Gastroesophageal sphincter (tissue), 3 donors: Measurements from ENCODE around the gene SP2.

Source experiments
- CTCF ChIP-seq, 4 experiments: fragments of 200-600 bp in 2 of 4; fragments of 450-650 bp in 2 of 4; sonication (generic) in 1 of 4; IDR thresholded peaks; one replicate each; pipeline ENCODE4 v1.5.1; 2017 to 2019; ENCODE audit warnings: antibody characterized with exemption in 4 of 4, mild to moderate bottlenecking in 2 of 4, moderate library complexity in 2 of 4
- POLR2A ChIP-seq, 2 donors: fragments of 450-650 bp; IDR thresholded peaks; one replicate each; pipeline ENCODE4 v1.6.1; 2017; ENCODE audit warnings: antibody characterized with exemption in 2 of 2, mild to moderate bottlenecking in 2 of 2, moderate library complexity in 1 of 2

GRCh38 chr17:47853616-47854015, 42.4 kb upstream of the SP2 start:
- TF ChIP-seq CTCF (IDR thresholded peaks at IDR 0.05): no peak
- no peak for TF ChIP-seq POLR2A (IDR thresholded peaks at IDR 0.05)
